ENCODE measurements around the gene SLC6A3. TPM values are rescaled to one million over a fixed set of nuclear protein-coding genes. Genes with fewer than 3 reads are reported as not detected.

Gene SLC6A3
- total and polyA plus RNA-seq, 3 experiments from 2014 or later = not detected

GRCh38 chr5:1446602-1447343 is 1.5 kb upstream of the SLC6A3 start:
- CTCF ChIA-PET = interaction anchor here (0.9 kb wide), 1 partner anchor 36 kb away, joined by 3 read pairs; no protein-coding TSS in a partner anchor
- H3K27ac Mint-ChIP-seq = peak overlapping the region in 1 of 8 donors; percentile 92
- Histone ChIP-seq H3K9me3 (ENCODE audit: low read length) (no peaks in the 10 kb centered on the region), H3K4me3 (ENCODE audit: low read length) (no peak overlapping the region), H3K27ac (ENCODE audit: low read depth, low read length) (no peak overlapping the region), H3K27me3 (ENCODE audit: insufficient read depth, low read length, poor library complexity, severe bottlenecking) (peaks cover 13% of the 10 kb centered on the region), H3K4me1 (ENCODE audit: insufficient read depth, low read length) (peaks cover 14% of the 10 kb centered on the region), H3K36me3 (ENCODE audit: insufficient read depth, low read length) (no peaks in the 10 kb centered on the region)
- H3K36me3 Mint-ChIP-seq = no peaks in the 10 kb centered on the region
- H3K9me3 Mint-ChIP-seq = no peaks in the 10 kb centered on the region
- peaks cover 23 to 39% of the 10 kb centered on the region in 2 donors for H3K27me3 Mint-ChIP-seq
- H3K4me1 Mint-ChIP-seq = peaks cover 27 to 44% (median 31%) of the 10 kb centered on the region in 3 donors
- no peak for DNase-seq
- H3K4me3 Mint-ChIP-seq = peak overlapping the region in 5 of 7 donors; percentile 19 to 79 (median 41)
- POLR2A ChIA-PET = no interaction called here

DNA sequence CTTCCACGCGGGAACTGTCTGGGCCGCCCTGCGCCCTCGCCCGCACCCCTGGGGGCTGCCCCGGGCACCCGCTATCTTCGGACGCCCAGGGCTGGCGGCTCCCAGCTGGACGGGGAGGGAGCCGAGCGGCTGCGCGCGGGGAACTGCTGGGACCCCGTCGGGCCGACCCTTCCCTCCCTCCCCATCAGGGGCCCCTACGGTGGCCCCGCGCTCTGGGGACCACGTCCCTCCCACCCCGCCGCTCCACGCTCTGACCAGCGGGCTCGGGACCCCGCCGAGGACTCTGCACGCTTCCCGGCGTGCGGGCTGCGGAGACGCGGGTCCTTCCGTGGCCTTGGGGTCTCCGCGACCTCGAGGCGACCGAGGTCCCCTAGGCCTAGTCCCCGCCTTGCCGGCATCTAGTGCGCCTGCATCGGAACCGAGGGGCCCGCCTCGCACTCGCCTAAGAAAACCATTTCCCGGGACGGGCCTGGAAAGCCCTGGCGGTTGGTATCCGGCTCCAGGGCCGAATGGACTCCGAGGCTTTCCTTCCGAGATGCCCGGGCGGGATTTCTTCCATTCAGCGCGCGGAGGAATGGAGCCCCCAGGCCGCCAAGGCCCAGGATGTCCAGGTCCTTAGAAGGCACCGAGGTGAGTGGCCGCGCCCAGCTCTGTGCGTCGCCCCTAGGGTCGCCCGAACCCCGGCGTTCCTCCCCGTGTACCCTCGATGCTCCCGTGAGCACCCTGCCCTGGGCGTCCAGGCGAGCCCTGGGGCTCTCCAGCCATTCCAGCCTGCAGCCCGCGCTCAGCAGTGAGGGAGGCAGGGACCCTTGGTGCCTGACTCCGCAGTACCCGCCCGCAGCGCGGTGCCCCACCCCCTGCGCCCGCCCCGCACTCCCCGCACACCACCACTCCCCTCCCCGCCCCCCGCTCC is 705 bp upstream of the SLC6A3 start:
- Mint-ChIP-seq H3K4me1 (peaks cover 27 to 44% (median 31%) of the 10 kb centered on the region in 3 donors), H3K9me3 (no peaks in the 10 kb centered on the region), H3K27me3 (peaks cover 27 to 45% of the 10 kb centered on the region in 2 donors), H3K4me3 (no peak overlapping the region), H3K27ac (no peak overlapping the region), H3K36me3 (no peaks in the 10 kb centered on the region)
- Histone ChIP-seq H3K36me3 (ENCODE audit: insufficient read depth, low read length) (no peaks in the 10 kb centered on the region), H3K27ac (ENCODE audit: low read depth, low read length) (no peak overlapping the region), H3K4me3 (ENCODE audit: low read length) (no peak overlapping the region), H3K4me1 (ENCODE audit: insufficient read depth, low read length) (peaks cover 14% of the 10 kb centered on the region), H3K27me3 (ENCODE audit: insufficient read depth, low read length, poor library complexity, severe bottlenecking) (peaks cover 13% of the 10 kb centered on the region), H3K9me3 (ENCODE audit: low read length) (no peaks in the 10 kb centered on the region)
- POLR2A ChIA-PET = no interaction called here
- CTCF ChIA-PET = interaction anchor here (0.9 kb wide), 1 partner anchor 37 kb away, joined by 3 read pairs; no protein-coding TSS in a partner anchor
- no peak for DNase-seq

- Histone ChIP-seq H3K27me3 (ENCODE audit: insufficient read depth, low read length, poor library complexity, severe bottlenecking) (peaks cover 13% of the 10 kb centered on the region), H3K4me3 (ENCODE audit: low read length) (no peak overlapping the region), H3K9me3 (ENCODE audit: low read length) (no peaks in the 10 kb centered on the region), H3K4me1 (ENCODE audit: insufficient read depth, low read length) (peaks cover 14% of the 10 kb centered on the region), H3K27ac (ENCODE audit: low read depth, low read length) (no peak overlapping the region), H3K36me3 (ENCODE audit: insufficient read depth, low read length) (no peaks in the 10 kb centered on the region)
- Mint-ChIP-seq H3K4me1 (peaks cover 27 to 44% (median 31%) of the 10 kb centered on the region in 3 donors), H3K9me3 (peaks cover 0 to 8% (median 6%) of the 10 kb centered on the region in 5 donors), H3K4me3 (peak overlapping the region in 5 of 7 donors; percentile 24 to 84 (median 64)), H3K27ac (peak overlapping the region in 1 of 8 donors; percentile 4), H3K36me3 (peaks cover 0 to 5% (median 0%) of the 10 kb centered on the region in 3 donors), H3K27me3 (peaks cover 33 to 54% of the 10 kb centered on the region in 2 donors)
- DNase-seq = no peak
- ChIA-PET CTCF (no interaction called here), POLR2A (no interaction called here)
These were observed 665 bp downstream of the SLC6A3 start for GRCh38 chr5:1444361-1445189.

DNA sequence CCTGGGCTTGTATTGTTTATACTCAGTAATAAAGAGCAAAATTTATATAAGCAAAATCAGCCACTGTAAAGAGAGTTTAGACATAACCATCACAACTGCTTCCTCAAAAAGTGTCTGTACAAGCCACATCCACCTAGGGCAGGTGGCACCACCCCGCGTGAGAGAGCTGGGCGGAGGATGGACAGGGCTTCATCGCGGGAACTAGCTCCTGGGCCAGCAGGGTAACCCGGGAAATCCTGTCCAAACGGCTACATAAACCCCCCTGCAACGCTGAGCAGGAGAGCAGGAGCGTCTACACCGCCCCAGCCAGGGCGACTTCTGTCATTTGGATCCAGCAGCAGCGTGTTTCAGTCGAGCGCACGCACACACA is 1.3 kb downstream of the SLC6A3 start:
- H3K9me3 ChIP-seq (ENCODE audit: low read length) = no peaks in the 10 kb centered on the region
- no peak overlapping the region for H3K27ac ChIP-seq (ENCODE audit: low read depth, low read length)
- peaks cover 14% of the 10 kb centered on the region for H3K4me1 ChIP-seq (ENCODE audit: insufficient read depth, low read length)
- POLR2A ChIA-PET = no interaction called here
- no peak for DNase-seq
- peak overlapping the region in 5 of 7 donors; percentile 24 to 68 (median 44) for H3K4me3 Mint-ChIP-seq
- H3K27me3 ChIP-seq (ENCODE audit: insufficient read depth, low read length, poor library complexity, severe bottlenecking) = peaks cover 13% of the 10 kb centered on the region
- peak overlapping the region in 1 of 8 donors; percentile 4 for H3K27ac Mint-ChIP-seq
- CTCF ChIA-PET = no interaction called here
- no peak overlapping the region for H3K4me3 ChIP-seq (ENCODE audit: low read length)
- peaks cover 26 to 38% (median 28%) of the 10 kb centered on the region in 3 donors for H3K4me1 Mint-ChIP-seq
- peaks cover 0 to 5% (median 0%) of the 10 kb centered on the region in 3 donors for H3K36me3 Mint-ChIP-seq
- H3K9me3 Mint-ChIP-seq = peaks cover 0 to 8% (median 6%) of the 10 kb centered on the region in 5 donors
- H3K27me3 Mint-ChIP-seq = peaks cover 34 to 56% of the 10 kb centered on the region in 2 donors
- no peaks in the 10 kb centered on the region for H3K36me3 ChIP-seq (ENCODE audit: insufficient read depth, low read length)

- peaks cover 0 to 5% (median 0%) of the 10 kb centered on the region in 3 donors for H3K36me3 Mint-ChIP-seq
- H3K4me3 Mint-ChIP-seq = no peak overlapping the region
- H3K4me1 ChIP-seq (ENCODE audit: insufficient read depth, low read length) = peaks cover 7% of the 10 kb centered on the region
- H3K4me1 Mint-ChIP-seq = peaks cover 19 to 30% (median 20%) of the 10 kb centered on the region in 3 donors
- no peak overlapping the region for H3K4me3 ChIP-seq (ENCODE audit: low read length)
- ChIA-PET CTCF (no interaction called here), POLR2A (no interaction called here)
- peaks cover 34 to 59% of the 10 kb centered on the region in 2 donors for H3K27me3 Mint-ChIP-seq
- peaks cover 0 to 8% (median 6%) of the 10 kb centered on the region in 5 donors for H3K9me3 Mint-ChIP-seq
- H3K27ac Mint-ChIP-seq = no peak overlapping the region
- no peak overlapping the region for H3K27ac ChIP-seq (ENCODE audit: low read depth, low read length)
- DNase-seq = no peak
- peaks cover 13% of the 10 kb centered on the region for H3K27me3 ChIP-seq (ENCODE audit: insufficient read depth, low read length, poor library complexity, severe bottlenecking)
- H3K36me3 ChIP-seq (ENCODE audit: insufficient read depth, low read length) = no peaks in the 10 kb centered on the region
- no peaks in the 10 kb centered on the region for H3K9me3 ChIP-seq (ENCODE audit: low read length)
These were observed 2.1 kb downstream of the SLC6A3 start for GRCh38 chr5:1443171-1443570.

- peaks cover 13% of the 10 kb centered on the region for H3K27me3 ChIP-seq (ENCODE audit: insufficient read depth, low read length, poor library complexity, severe bottlenecking)
- ChIA-PET CTCF (no interaction called here), POLR2A (no interaction called here)
- peaks cover 12 to 23% (median 13%) of the 10 kb centered on the region in 3 donors for H3K4me1 Mint-ChIP-seq
- H3K4me3 ChIP-seq (ENCODE audit: low read length) = no peak overlapping the region
- no peak overlapping the region for H3K27ac Mint-ChIP-seq
- H3K36me3 Mint-ChIP-seq = peaks cover 0 to 5% (median 0%) of the 10 kb centered on the region in 3 donors
- H3K9me3 ChIP-seq (ENCODE audit: low read length) = no peaks in the 10 kb centered on the region
- H3K36me3 ChIP-seq (ENCODE audit: insufficient read depth, low read length) = no peaks in the 10 kb centered on the region
- H3K27me3 Mint-ChIP-seq = peaks cover 34 to 65% of the 10 kb centered on the region in 2 donors
- no peak overlapping the region for H3K27ac ChIP-seq (ENCODE audit: low read depth, low read length)
- H3K4me1 ChIP-seq (ENCODE audit: insufficient read depth, low read length) = peaks cover 2% of the 10 kb centered on the region
- no peak for DNase-seq
- H3K4me3 Mint-ChIP-seq = no peak overlapping the region
- H3K9me3 Mint-ChIP-seq = peaks cover 0 to 8% (median 6%) of the 10 kb centered on the region in 5 donors
These were observed 2.8 kb downstream of the SLC6A3 start for GRCh38 chr5:1442222-1443145.

Measured in CD8-positive, alpha-beta memory T cell (primary cell).